ENCODE measurements around the gene TSPAN9.

DNA sequence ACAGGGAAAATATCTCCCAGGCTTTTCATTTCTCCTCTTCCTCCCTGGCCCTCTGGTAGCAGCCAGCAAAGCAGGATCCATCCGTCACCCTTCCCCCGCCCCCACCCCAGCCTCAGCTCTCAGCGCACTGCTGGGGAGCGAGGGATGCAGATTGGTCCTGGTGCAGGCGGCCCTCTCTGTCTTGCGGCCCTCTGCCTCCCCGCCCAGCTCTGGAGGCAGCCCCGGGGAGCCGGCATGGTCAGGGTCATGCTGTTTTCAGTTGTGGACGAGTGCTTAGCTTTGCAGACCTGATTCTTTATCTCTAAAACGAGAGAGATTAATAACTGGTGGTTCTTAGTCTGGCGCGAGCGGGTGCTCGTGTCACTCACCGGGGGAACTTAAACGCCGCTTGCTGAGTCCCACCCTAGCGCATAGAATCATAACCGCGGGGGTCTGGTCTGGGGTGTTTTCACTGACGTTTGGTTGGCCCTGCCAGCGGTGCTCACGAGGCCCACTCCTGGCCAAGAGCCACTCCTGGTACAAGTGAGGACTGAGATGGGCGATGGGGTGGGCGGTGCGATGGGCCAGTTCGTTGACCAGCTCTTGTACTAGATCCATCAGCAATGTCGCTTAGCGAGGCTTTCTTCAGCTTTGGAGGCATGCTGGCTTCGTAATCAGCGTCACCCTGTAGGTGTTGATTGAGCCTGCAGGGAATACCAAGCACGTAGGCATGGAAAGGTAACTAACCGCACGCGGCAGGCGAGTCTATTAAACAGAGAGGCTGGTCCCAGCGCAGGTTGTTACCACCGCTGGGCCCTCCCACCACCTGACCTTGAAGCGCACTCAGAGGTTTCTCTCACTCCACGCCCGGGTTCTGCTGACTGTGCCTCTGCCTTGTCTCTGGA, 95.2 kb downstream of the TSPAN9 start:
- no peak for TF ChIP-seq NR2C2 (CRISPR knock-in tag; IDR thresholded peaks at IDR 0.05)
- TF ChIP-seq NR2C2 (tag; IDR thresholded peaks at IDR 0.05): no peak
- TF ChIP-seq GTF2F1 (IDR thresholded peaks at IDR 0.05; ENCODE audit: low read depth, low read length): no peak
- no peak for TF ChIP-seq POLR2A (conservative IDR thresholded peaks at IDR 0.05)
- TF ChIP-seq ZNF512 (tag; IDR thresholded peaks at IDR 0.05): no peak
- TF ChIP-seq ATF7 (IDR thresholded peaks at IDR 0.05): no peak

Data from K562 (cell line).